Melanocyte of skin (primary cell): ENCODE measurements around the gene PDXDC1. TPM values are rescaled to one million over a fixed set of nuclear protein-coding genes. Genes with fewer than 3 reads are reported as not detected.

ENCODE experiments used
- small RNA-seq, 2 donors: library from RNA; depleted of rRNA; stranded (forward); fragments of <200 nt; gene quantifications; one replicate each; pipeline ENCODE3, GENCODE V24; 2012
- total RNA-seq, 2 donors: library from RNA; depleted of rRNA; stranded (reverse); fragments of >200 nt; gene quantifications; 2 replicates each; pipeline ENCODE4 v1.2.3, GENCODE V29; 2012

Gene PDXDC1
- 100 to 1,000 TPM in 1 of 2 donors, 10 to 100 TPM in 1; 98.8 to 134 TPM for total RNA-seq

GRCh38 chr16:14974656-14975417 lies at the start of gene PDXDC1:
TSS of gene PDXDC1 (plus strand) at chr16:14975026. CDS start at chr16:14975200, 174 bp downstream.

DNA sequence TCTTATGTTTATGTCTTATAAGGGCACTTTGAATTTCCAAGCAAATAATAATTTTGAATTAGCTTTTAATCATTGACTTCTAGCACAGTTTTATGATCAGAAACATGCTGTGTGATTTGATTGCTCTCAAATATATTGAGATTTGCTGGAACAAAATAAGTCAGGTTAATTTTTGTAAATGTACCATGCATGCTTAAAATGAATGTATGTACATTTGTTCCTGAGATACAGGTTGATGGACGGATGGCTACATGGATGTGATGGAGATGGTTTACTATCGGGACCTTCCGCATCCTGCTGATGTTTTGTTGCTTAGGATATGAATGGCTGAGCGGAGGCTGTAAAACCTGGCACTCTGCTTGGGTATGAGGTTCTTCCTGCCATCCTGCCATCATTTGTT lies 37.7 kb upstream of the PDXDC1 start, which contains the start of gene NPIPA1:
Gene NPIPA1, plus strand, starts transcription at position 301 of the 400 bp plus-strand sequence. Its CDS starts 0 bp downstream, at position 301.

GRCh38 chr16:15093955-15094827 lies 119.4 kb downstream of the PDXDC1 start, which contains the start of gene RRN3:
TSS of gene RRN3 (minus strand) at chr16:15094272. CDS start at chr16:15094233, 39 bp downstream.

Small RNAs within 50 kb of the gene (small RNA-seq; reads per million reads assigned to genes)
- gene AC138932.4 (0 reads per million in 2 donors), gene MIR1972-1 (0 reads per million in 2 donors), gene MIR3180-4 (0 reads per million in 2 donors), gene MIR6511A1 (0 reads per million in 2 donors), gene MIR6770-1 (0 reads per million in 2 donors), gene RF00019 (0 reads per million in 2 donors)

Other genes with a start within 250 kb of the PDXDC1 start
- not detected for gene NPIPA2, start 232.5 kb upstream of the PDXDC1 start, total RNA-seq
- 10 to 100 TPM; 65.0 to 91.6 TPM for gene NOMO1, start 141.3 kb upstream of the PDXDC1 start, total RNA-seq
- gene NPIPA1, start 37.6 kb upstream of the PDXDC1 start, total RNA-seq: 10 to 100 TPM; 45.1 to 45.3 TPM
- 100 to 1,000 TPM in 1 of 2 donors, 10 to 100 TPM in 1; 99.1 to 103 TPM for gene NTAN1, start 81.0 kb downstream of the PDXDC1 start, total RNA-seq
- 10 to 100 TPM; 47.1 to 58.9 TPM for gene RRN3, start 119.2 kb downstream of the PDXDC1 start, total RNA-seq